SH-SY5Y (cell line): ENCODE data around the gene CMSS1.

Experiments
- GATA2 ChIP-seq: IDR thresholded peaks from 2 replicates; pipeline ENCODE4 v1.6.1; 2011; ENCODE audit warnings: mild to moderate bottlenecking, low read depth, low read length
- GATA3 ChIP-seq: IDR thresholded peaks from 2 replicates; pipeline ENCODE4 v1.6.1; 2011; ENCODE audit warnings: low read depth, mild to moderate bottlenecking, low read length, moderate library complexity

CMSS1 gene

DNA sequence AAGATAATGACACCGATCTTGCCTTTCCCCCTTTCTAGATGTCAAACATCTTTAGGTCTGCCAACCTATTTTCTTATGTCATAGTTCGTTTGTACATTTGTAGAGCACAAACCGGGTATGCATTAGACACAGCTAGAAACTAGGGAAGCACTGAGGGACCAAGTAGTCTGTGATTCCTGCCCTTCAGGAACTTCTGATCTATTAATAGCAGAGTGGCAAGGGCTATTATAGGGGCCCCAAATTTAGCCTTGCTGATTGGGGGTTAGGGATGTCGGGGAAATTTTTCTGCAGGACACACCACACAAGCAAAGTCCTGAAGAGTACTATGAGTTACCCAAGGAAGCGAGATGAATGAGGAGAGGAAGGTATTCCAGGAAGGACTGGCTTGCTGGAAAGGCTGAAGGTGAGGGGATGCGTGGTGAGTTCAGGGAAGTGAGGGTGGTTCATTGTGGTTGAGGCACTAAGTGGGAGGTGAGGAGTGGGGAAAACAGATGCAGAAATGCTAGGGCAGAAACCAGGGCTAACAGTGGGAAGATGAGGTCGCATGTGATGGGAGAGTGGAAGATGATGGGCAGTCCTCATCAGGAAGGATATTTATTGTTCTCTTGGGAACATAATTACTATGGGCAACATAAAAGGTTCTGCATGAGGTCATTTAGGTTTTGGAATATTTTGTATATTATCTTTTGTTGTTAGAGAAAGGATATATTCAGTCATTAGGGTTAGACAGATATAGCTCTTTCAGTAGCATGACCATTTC lies 144.3 kb downstream of the CMSS1 start:
- TF ChIP-seq GATA3: no peak
- TF ChIP-seq GATA2: no peak

GRCh38 chr3:99962703-99963102 lies 145.0 kb downstream of the CMSS1 start:
- TF ChIP-seq GATA3: no peak
- TF ChIP-seq GATA2: no peak

DNA sequence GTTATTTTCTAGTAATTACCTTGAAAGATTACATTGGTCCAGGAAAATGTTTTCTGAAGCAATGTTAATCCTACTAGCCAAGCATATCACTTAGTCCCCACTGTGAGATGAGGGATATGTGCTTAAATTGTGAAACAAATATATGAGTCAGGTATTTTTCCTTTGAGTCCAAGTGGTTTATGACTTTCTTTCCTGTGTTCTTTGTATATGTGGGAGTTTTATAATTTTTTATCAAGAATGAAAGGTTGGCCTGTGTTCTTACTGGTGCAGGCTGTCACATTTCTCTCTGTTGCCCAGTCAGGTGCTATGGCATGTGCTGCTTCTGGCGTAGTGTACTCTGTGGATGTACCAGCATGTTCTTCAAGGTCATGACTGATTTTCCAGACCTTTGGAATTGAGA lies 147.4 kb downstream of the CMSS1 start:
- TF ChIP-seq GATA2 (no peak), GATA3 (no peak)

GRCh38 chr3:99965681-99966408 lies 148.2 kb downstream of the CMSS1 start:
- TF ChIP-seq GATA2: no peak
- no peak for TF ChIP-seq GATA3

DNA sequence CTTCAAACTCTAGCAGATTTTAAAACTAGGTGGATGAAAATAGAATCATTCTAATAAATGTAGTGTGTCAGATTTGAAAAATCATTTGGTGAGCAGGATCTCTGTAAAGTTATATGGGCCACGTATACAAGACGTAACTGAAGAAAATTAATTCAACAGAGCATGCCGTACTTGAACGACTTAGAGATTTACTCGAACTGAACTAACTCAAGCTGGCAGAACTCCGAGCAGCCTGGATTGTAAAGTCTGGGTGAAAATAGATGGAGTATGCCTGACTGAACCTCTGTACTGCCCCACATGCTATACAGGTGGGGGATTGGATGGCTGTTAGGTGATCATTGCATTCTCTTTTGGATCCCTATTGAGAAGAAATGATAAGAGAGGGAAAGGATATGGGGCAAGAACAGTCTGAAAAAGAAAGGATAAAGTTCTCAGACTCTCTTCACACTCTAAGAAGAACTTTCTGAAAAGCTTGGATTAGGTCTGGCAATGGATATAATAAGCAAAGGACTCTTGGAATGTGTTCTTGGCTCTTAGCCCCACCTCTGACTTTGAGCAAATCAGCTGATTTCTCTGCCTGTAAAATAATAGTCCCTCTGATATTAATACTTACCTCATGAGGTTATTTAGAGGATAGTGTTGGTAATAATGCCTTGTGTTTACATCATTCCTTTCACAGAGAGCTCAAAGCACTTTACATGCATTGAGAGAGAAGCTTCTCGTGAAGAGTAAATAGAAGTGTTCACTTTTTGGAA lies 149.2 kb downstream of the CMSS1 start:
- TF ChIP-seq GATA2 (no peak), GATA3 (no peak)

DNA sequence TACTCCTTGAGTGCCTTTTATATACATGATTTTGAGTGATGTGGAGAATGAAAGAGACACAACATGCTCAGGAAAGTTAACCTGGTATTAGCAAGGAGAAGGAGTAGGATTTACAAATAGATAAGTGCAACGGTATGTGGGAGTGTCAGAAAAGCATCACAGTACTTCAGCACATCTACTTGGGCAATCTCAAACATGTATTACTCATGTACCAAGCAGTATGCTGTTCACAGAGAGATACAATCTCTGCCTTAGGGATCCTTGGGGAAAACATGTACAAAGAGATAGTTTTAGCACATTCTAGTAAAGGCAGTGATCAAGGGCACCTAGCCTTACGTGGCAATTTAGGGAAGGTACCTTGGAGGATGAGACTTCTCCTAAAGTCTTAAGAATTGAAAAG lies 150.1 kb downstream of the CMSS1 start:
- TF ChIP-seq GATA2 (no peak), GATA3 (no peak)

DNA sequence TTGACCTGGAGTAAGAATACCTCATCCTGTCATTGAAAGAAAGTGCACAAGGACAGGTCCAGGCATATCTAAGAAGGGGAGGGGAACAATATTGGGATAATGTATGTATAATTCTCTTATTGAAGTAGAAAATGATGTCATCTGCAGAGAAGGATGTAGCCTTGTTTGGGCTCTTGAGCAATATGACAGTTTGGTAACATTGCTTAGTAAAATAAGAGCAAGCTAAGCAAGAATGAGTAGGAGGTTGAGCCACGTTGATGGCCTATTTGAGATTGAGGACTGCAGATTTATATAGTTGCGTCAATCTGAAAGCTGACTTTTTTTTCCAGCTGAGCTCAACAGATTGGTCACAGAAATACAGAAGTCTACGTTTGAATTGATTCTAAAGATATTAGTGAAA lies 151.5 kb downstream of the CMSS1 start:
- TF ChIP-seq GATA3: no peak
- no peak for TF ChIP-seq GATA2

- TF ChIP-seq GATA2 (no peak), GATA3 (no peak)
Observed at GRCh38 chr3:99970198-99970597, 152.5 kb downstream of the CMSS1 start.

- TF ChIP-seq GATA2: no peak
- no peak for TF ChIP-seq GATA3
Observed at GRCh38 chr3:99971761-99972160, 154.1 kb downstream of the CMSS1 start.

DNA sequence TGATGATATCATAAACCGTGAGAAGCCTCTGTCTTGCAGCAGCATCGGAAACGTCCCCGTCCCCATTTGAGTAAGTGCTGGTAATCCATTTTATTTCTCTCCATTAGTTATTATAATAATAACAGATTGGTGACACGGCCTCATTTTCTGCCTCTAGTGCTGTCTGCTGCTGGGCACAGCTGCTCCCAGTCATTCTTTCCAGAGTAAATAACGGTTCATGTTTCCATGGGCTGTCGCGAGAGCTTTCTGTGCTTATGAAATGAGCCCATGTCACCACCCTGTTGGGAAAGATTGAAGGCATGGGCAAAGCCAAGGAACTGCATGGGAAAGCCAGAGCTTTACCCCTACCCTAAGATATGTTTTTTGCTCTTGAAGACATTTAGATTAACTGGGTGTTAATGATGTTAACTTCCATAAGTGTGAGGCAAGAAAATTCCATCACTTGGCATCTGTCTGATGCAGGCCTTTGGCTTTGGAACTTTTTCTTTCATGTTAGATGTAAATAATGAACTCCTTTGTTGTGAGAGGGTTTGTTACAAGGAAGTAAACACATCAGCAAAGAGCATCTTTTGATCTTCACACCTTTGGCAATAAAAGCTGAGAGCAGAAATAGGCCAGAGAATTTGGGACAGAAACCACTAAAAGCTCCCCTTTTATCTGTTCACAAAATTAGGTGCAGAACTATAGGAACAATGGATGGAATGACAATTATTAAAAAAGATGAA lies 154.9 kb downstream of the CMSS1 start:
- TF ChIP-seq GATA2 (no peak), GATA3 (no peak)

DNA sequence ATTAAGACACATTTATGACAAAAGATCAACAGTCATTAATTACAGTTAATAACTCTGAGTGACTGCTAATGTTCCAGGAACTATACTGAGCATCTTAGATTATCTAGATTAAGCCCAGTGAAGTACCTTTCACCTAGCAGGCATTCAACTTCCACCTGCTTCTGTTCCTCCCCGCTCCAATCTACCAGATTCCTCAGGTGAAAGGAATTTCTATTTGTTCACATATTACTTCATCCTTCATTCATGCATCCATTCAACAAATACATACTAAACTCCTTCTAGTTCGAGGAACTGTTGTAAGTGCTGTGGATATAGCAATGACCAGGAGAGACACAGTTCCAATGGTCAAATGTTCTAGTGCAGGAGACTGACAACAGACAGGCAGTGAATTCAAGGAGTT lies 157.3 kb downstream of the CMSS1 start:
- no peak for TF ChIP-seq GATA2
- TF ChIP-seq GATA3: no peak

DNA sequence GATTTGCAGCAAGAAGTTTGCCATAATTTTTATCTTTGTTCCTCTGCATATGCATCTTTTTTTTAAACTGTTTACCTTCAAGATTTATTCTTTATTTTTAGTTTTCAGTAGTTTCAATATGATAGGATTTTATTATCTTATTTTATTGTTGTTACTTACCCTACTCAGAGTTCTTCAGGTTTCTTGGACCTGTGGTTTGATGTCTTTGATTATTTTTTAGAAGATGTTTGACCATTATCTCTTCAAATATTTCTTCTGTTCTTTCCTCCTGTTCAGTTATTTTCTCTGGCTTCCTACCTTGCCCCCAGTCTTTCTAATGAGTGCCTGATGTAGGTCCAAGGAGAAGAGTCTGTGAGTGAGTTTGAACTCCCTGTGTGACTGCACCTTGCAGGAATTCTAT lies 158.9 kb downstream of the CMSS1 start:
- TF ChIP-seq GATA3 (no peak), GATA2 (no peak)

DNA sequence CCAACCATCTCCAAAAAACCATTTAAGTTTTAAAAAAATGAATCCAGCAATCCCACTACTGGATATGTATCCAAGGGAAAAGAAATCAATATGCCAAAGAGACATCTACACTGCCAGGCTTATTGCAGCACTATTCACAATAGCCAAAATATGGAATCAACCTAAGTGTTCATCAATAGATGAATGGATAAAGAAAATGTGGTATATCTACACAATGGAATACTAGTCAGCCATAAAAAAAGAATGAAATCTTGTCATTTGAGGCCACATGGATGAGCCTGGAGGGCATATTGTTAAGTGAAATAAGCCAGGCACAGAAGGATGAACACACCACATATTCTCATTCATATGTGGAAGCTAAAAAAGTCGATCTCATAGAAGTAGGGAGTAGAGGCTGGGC lies 160.6 kb downstream of the CMSS1 start:
- TF ChIP-seq GATA2 (no peak), GATA3 (no peak)

DNA sequence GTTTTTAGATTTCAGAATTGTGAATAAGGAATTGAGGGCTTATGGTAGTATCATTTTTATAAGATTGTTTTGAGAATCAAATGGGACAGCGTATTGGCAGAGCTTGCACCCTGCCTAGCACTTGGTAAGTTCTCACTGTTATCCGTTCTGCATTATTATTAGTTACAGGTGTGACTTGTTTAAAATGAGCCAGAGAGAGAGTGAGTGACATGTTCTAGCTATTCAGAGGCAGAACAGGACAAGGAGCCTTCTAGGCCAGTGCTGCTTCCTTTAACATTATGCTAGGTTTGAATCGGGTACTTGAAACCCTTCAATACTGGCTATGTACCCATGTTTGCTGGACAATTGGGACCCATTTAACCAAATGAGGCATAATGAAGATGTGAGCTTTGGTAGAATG lies 162.9 kb downstream of the CMSS1 start:
- no peak for TF ChIP-seq GATA3
- TF ChIP-seq GATA2: no peak

DNA sequence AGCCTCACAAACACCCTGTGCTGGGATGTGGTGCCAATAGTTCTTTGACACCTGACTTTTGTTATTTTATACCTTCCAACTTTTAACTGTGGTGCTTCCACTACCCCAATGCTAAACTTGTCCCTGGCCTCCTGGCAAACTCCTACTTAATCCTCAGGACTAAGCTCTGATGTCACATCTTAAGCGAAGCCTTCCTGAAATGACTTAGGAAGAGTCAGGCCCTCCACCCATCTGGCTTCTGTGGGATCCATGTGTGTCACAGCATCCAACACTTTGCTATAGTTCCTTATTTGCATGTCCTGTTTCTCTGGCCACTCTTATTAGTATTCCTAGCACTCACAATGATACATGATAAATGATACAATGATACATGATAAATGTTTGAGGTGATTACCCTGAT lies 163.5 kb downstream of the CMSS1 start:
- no peak for TF ChIP-seq GATA2
